ENCODE data around the gene CIZ1.

DNA sequence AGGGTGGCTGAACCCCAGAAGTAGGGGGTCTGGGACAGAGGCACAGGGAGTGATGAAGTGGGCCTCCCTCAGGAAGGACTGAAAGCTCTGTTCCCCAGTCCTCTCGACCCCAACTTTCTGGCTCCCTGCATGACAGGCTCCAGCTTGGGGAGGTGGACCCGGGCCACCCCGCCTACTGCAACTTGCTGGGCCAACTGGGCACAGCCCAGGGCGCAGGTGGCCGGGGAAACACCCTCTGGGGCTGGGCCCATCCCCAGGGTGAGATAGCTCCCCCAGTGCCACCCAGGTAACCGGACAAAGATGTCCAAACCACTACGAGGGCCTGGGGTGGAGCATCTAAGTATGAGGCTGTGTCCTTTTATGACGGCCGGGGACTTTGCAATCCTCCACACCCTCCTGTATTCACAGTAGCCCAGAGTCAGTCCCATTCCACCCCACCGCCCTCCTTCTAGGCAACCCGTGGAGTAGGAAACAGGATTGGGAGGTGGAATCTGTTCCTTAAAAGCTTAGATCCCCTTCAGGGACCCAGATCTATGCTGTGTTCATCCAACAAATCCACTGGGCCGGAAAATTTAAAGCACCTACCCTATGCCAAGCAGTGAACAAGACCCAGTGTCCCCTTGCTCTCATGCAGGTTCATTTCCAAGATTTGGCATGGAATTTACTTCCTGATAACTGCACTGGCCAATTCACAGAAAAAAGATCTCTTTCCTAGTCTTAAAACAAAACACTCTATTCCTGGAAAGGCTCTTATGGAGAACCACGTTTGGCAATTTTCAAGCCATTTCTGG, 31.7 kb upstream of the CIZ1 start:
- TF ChIP-seq, protein P1, sequence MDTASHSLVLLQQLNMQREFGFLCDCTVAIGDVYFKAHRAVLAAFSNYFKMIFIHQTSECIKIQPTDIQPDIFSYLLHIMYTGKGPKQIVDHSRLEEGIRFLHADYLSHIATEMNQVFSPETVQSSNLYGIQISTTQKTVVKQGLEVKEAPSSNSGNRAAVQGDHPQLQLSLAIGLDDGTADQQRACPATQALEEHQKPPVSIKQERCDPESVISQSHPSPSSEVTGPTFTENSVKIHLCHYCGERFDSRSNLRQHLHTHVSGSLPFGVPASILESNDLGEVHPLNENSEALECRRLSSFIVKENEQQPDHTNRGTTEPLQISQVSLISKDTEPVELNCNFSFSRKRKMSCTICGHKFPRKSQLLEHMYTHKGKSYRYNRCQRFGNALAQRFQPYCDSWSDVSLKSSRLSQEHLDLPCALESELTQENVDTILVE (CRISPR knock-in tag; IDR thresholded peaks at IDR 0.05), result no peak
- TF ChIP-seq, protein P2, sequence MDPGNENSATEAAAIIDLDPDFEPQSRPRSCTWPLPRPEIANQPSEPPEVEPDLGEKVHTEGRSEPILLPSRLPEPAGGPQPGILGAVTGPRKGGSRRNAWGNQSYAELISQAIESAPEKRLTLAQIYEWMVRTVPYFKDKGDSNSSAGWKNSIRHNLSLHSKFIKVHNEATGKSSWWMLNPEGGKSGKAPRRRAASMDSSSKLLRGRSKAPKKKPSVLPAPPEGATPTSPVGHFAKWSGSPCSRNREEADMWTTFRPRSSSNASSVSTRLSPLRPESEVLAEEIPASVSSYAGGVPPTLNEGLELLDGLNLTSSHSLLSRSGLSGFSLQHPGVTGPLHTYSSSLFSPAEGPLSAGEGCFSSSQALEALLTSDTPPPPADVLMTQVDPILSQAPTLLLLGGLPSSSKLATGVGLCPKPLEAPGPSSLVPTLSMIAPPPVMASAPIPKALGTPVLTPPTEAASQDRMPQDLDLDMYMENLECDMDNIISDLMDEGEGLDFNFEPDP (CRISPR knock-in tag; conservative IDR thresholded peaks at IDR 0.05), result no peak
- TF ChIP-seq SUZ12 (IDR thresholded peaks at IDR 0.05; ENCODE audit: low read depth, low read length) (no peak), FOSL1 (CRISPR knock-in tag; IDR thresholded peaks at IDR 0.05; ENCODE audit: borderline replicate concordance) (no peak), FOXA1 (IDR thresholded peaks at IDR 0.05) (no peak), FOXA1 (CRISPR knock-in tag; IDR thresholded peaks at IDR 0.05) (no peak), ZFP90 (CRISPR knock-in tag; IDR thresholded peaks at IDR 0.05; ENCODE audit: borderline replicate concordance) (no peak), BRD4 (CRISPR knock-in tag; IDR thresholded peaks at IDR 0.05) (no peak), BRCA1 (CRISPR knock-in tag; IDR thresholded peaks at IDR 0.05) (no peak), TOE1 (CRISPR knock-in tag; IDR thresholded peaks at IDR 0.05) (no peak), ONECUT2 (CRISPR knock-in tag; IDR thresholded peaks at IDR 0.05) (no peak)
- TF ChIP-seq, protein P3, sequence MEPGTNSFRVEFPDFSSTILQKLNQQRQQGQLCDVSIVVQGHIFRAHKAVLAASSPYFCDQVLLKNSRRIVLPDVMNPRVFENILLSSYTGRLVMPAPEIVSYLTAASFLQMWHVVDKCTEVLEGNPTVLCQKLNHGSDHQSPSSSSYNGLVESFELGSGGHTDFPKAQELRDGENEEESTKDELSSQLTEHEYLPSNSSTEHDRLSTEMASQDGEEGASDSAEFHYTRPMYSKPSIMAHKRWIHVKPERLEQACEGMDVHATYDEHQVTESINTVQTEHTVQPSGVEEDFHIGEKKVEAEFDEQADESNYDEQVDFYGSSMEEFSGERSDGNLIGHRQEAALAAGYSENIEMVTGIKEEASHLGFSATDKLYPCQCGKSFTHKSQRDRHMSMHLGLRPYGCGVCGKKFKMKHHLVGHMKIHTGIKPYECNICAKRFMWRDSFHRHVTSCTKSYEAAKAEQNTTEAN (CRISPR knock-in tag; conservative IDR thresholded peaks at IDR 0.05), result no peak
- TF ChIP-seq, protein P4, sequence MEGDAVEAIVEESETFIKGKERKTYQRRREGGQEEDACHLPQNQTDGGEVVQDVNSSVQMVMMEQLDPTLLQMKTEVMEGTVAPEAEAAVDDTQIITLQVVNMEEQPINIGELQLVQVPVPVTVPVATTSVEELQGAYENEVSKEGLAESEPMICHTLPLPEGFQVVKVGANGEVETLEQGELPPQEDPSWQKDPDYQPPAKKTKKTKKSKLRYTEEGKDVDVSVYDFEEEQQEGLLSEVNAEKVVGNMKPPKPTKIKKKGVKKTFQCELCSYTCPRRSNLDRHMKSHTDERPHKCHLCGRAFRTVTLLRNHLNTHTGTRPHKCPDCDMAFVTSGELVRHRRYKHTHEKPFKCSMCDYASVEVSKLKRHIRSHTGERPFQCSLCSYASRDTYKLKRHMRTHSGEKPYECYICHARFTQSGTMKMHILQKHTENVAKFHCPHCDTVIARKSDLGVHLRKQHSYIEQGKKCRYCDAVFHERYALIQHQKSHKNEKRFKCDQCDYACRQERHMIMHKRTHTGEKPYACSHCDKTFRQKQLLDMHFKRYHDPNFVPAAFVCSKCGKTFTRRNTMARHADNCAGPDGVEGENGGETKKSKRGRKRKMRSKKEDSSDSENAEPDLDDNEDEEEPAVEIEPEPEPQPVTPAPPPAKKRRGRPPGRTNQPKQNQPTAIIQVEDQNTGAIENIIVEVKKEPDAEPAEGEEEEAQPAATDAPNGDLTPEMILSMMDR (CRISPR knock-in tag; IDR thresholded peaks at IDR 0.05), result no peak

Data from HepG2 (cell line).